Neutrophil (primary cell): ENCODE measurements around the gene G6PC3.

ENCODE experiments used
- H3K27ac ChIP-seq: fragments of 200-600 bp; sonication (generic); 2 replicates; pipeline ENCODE4 v1.5.1; 2016; ENCODE audit warnings: mild to moderate bottlenecking, moderate library complexity
- H3K27me3 ChIP-seq: fragments of 200-600 bp; sonication (generic); 2 replicates; pipeline ENCODE4 v1.6.0; 2016; ENCODE audit warnings: mild to moderate bottlenecking
- H3K36me3 ChIP-seq: fragments of 200-600 bp; sonication (generic); 2 replicates; pipeline ENCODE4 v1.5.1; 2017
- H3K4me1 ChIP-seq, 2 experiments: fragments of 200-600 bp in 1 of 2; sonication (generic) in 1 of 2; 1 replicate in 1 of 2; 2 replicates in 1 of 2; pipeline versions ENCODE4 v1.5.1 to v1.6.1; 2013 to 2016; ENCODE audit warnings: low read depth in 1 of 2, low read length in 1 of 2, mild to moderate bottlenecking in 1 of 2, moderate library complexity in 1 of 2; ENCODE audit not compliant: control insufficient read depth in 1 of 2, insufficient read depth in 1 of 2
- H3K4me3 ChIP-seq, 2 experiments: fragments of 200-600 bp in 1 of 2; sonication (generic) in 1 of 2; 1 replicate in 1 of 2; 2 replicates in 1 of 2; pipeline ENCODE4 v1.5.1; 2013 to 2016; ENCODE audit warnings: low read depth in 1 of 2, low read length in 1 of 2, mild to moderate bottlenecking in 1 of 2, moderate library complexity in 1 of 2
- H3K9me3 ChIP-seq: fragments of 200-600 bp; sonication (generic); 2 replicates; pipeline ENCODE4 v1.5.1; 2016
- CTCF ChIP-seq: fragments of 200-600 bp; sonication (generic); IDR thresholded peaks from 2 replicates; pipeline ENCODE4 v1.5.1; 2016; ENCODE audit warnings: antibody characterized with exemption

The G6PC3 gene

DNA sequence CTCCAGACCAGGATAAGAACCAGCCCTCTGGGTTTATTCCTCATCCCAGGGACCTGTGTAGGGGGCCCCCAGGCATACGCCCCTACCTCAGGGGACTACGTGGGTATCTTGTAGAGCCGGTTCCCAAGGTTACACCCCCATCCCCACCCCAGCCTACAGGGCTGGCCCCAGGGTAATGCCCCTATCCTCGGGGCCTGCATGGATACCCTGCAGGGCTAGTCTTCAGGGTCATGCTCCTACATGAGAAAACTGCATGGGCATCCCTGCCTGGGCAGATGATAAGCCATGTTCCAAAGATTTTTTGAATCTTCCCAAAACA, 38.7 kb downstream of the G6PC3 start:
- Histone ChIP-seq H3K36me3 (peaks cover 61% of the 10 kb centered on the region), H3K9me3 (no peaks in the 10 kb centered on the region), H3K4me1 (peaks cover 26 to 28% of the 10 kb centered on the region in 2 experiments), H3K4me3 (no peak overlapping the region), H3K27ac (no peak overlapping the region), H3K27me3 (no peaks in the 10 kb centered on the region)
- no peak for TF ChIP-seq CTCF

- Histone ChIP-seq H3K36me3 (peaks cover 61% of the 10 kb centered on the region), H3K27ac (peak overlapping the region; percentile 73), H3K4me3 (peak overlapping the region in 1 of 2 experiments; percentile 36), H3K9me3 (no peaks in the 10 kb centered on the region), H3K4me1 (peaks cover 26 to 28% of the 10 kb centered on the region in 2 experiments), H3K27me3 (no peaks in the 10 kb centered on the region)
- TF ChIP-seq CTCF: no peak
Observed at GRCh38 chr17:44110011-44110686, 39.6 kb downstream of the G6PC3 start.

- Histone ChIP-seq H3K4me1 (peaks cover 26 to 28% of the 10 kb centered on the region in 2 experiments), H3K9me3 (no peaks in the 10 kb centered on the region), H3K27ac (peak overlapping the region; percentile 73), H3K4me3 (peak overlapping the region; percentile 23 to 36), H3K36me3 (peaks cover 62% of the 10 kb centered on the region), H3K27me3 (no peaks in the 10 kb centered on the region)
- TF ChIP-seq CTCF: no peak
Observed at GRCh38 chr17:44110823-44111633, 40.5 kb downstream of the G6PC3 start.

DNA sequence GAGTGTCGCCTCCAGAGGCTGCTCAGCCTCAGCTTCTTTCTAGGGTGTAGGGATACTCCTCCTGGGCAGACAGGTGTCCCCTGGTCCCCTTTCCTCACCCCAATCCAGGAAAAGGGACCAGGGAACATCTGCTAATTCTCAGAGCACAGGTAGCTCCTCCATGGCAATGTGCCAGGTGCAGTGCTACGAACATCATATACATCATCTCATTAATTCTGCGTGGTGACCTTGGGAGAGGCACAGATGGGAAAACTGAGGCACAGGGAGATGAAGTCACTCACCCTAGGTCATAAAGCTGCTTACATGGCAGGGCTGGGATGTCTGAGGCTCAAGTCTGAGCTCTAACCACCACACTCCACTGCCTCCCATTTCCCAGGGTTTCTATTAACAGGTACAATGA, 41.2 kb downstream of the G6PC3 start:
- H3K36me3 ChIP-seq: peaks cover 67% of the 10 kb centered on the region
- H3K4me1 ChIP-seq: peaks cover 26 to 28% of the 10 kb centered on the region in 2 experiments
- no peaks in the 10 kb centered on the region for H3K27me3 ChIP-seq
- no peak for TF ChIP-seq CTCF
- H3K27ac ChIP-seq: peak overlapping the region; percentile 73
- H3K9me3 ChIP-seq: no peaks in the 10 kb centered on the region
- H3K4me3 ChIP-seq: no peak overlapping the region

GRCh38 chr17:44112284-44113280, 42.0 kb downstream of the G6PC3 start:
- peaks cover 72% of the 10 kb centered on the region for H3K36me3 ChIP-seq
- H3K27me3 ChIP-seq: no peaks in the 10 kb centered on the region
- TF ChIP-seq CTCF: no peak
- H3K4me3 ChIP-seq: no peak overlapping the region
- H3K27ac ChIP-seq: peak overlapping the region; percentile 73
- H3K4me1 ChIP-seq: peaks cover 26 to 28% of the 10 kb centered on the region in 2 experiments
- H3K9me3 ChIP-seq: no peaks in the 10 kb centered on the region
